Natural killer cell (primary cell): Measurements from ENCODE around the gene ABL1. TPM values are rescaled to one million over a fixed set of nuclear protein-coding genes. Genes with fewer than 3 reads are reported as not detected.

Experiments
- ATAC-seq, 3 donors: fragments of 150-1000 bp in 2 of 3; fragments of 200-7000 bp in 1 of 3; cut with Tn5 transposase; 1 replicate in 1 of 3; 2 replicates in 2 of 3; pipeline ENCODE4 v1.10.0; 2021; ENCODE audit warnings: mild to moderate bottlenecking in 2 of 3, moderate library complexity in 2 of 3
- DNase-seq, 2 donors: peaks; one replicate each; pipeline versions ENCODE4 v3.0.0 to v3.0.0-alpha.2; 2013 to 2021; ENCODE audit warnings: mixed read lengths in 1 of 2
- H3K27ac ChIP-seq: one replicate; pipeline ENCODE4 v1.5.1; 2013; ENCODE audit warnings: mild to moderate bottlenecking, low read length
- H3K27me3 ChIP-seq: one replicate; pipeline ENCODE4 v1.6.1; 2013; ENCODE audit warnings: low read length; ENCODE audit not compliant: control insufficient read depth, insufficient read depth
- H3K36me3 ChIP-seq: one replicate; pipeline ENCODE4 v1.6.1; 2013; ENCODE audit warnings: low read length; ENCODE audit not compliant: control insufficient read depth, insufficient read depth
- H3K4me1 ChIP-seq: one replicate; pipeline ENCODE4 v1.6.1; 2013; ENCODE audit warnings: low read length; ENCODE audit not compliant: control insufficient read depth, insufficient read depth
- H3K4me3 ChIP-seq: one replicate; pipeline ENCODE4 v1.5.1; 2013; ENCODE audit warnings: low read length
- H3K9me3 ChIP-seq: one replicate; pipeline ENCODE4 v1.6.1; 2013; ENCODE audit warnings: low read length; ENCODE audit not compliant: control insufficient read depth, insufficient read depth
- H3K27ac Mint-ChIP-seq, 2 donors: one replicate each; pipeline ENCODE4 v1.8.0; 2022; ENCODE audit warnings: mild to moderate bottlenecking in 2 of 2, mixed read lengths in 2 of 2, moderate library complexity in 1 of 2
- H3K27me3 Mint-ChIP-seq, 2 donors: one replicate each; pipeline ENCODE4 v1.8.0; 2022; ENCODE audit warnings: low read depth in 2 of 2, mixed read lengths in 2 of 2
- H3K36me3 Mint-ChIP-seq: one replicate; pipeline ENCODE4 v1.8.0; 2022; ENCODE audit warnings: mixed read lengths
- H3K4me1 Mint-ChIP-seq, 2 donors: one replicate each; pipeline ENCODE4 v1.8.0; 2022; ENCODE audit warnings: mixed read lengths in 2 of 2
- H3K4me3 Mint-ChIP-seq: one replicate; pipeline ENCODE4 v1.8.0; 2022; ENCODE audit warnings: mild to moderate bottlenecking, moderate library complexity, mixed read lengths
- H3K9me3 Mint-ChIP-seq, 2 donors: one replicate each; pipeline ENCODE4 v1.8.0; 2022; ENCODE audit warnings: mixed read lengths in 2 of 2
- WGBS: methylation state at CpG from one replicate; pipeline ENCODE4 v1.1.7; 2013; ENCODE audit warnings: missing lambda C conversion rate; ENCODE audit not compliant: insufficient coverage; 5-methylcytosine and 5-hydroxymethylcytosine counted together
- intact Hi-C: fragments of 100-400 bp; cut with micrococcal nuclease; formaldehyde crosslinking; loops from one replicate; pipeline ENCODE4 v1.14.2; 2022
- total RNA-seq, 4 donors: library from RNA; stranded (reverse); fragments of 120-200 nt in 1 of 4; gene quantifications; one replicate each; pipeline versions ENCODE4 v1.2.3 to v1.2.4, GENCODE V29; 2013 to 2022
- TF ChIP-seq, protein P1 (sequence below): fragments of 200-600 bp; IDR thresholded peaks from one replicate; pipeline ENCODE4 v1.8.0; 2022; ENCODE audit warnings: antibody characterized with exemption

The ABL1 gene
- total RNA-seq, 3 donors from 2014 or later (not counting 1 experiment from before 2014, with no cell fraction given): 49.7 to 65.6 (median 53.8) TPM

DNA sequence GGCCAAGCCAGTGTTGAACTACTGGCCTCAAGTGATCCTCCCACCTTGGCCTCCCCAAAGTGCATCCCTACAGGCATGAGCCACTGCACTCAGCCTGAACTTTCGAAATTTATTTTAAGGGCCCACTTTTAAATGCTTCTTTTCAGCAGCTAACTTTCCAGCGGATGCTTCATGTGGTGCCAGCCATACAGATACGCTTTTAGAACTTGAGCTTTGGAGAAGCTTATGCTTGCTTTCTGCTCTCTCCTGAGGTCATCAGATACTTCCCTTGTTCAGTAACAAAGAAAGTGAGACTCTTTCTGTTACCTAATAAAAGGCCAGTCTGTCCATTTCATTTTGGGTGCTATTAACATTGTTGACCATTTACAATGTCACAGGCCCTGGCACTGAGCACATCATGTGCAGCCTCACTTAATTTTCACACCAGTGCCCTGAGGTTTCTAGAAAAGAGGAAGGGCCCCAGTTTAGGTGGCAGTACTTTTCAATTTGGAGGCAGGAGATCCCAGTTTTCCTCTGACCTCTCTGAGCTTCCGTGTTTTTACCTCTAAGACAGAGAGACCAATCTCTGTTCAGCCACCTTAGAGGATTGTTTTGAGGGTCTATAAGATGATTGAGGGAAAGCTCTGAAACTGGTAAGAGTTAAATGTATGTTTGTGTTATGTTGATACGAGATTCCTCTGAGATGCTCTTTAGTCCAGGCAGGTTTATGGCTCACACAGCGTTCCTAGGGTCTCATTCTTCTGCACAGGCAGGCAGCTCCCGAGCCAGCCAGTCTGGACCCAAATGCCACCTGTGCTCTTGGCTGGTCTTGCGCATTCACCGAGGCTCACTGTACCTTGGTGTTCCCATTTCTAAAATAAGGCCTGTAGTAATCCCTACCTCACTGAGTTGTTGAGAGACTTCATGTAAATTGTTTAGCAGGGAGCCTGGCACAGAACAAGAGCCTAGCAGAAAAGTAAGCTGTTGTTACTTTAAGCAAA is 4.4 kb downstream of the ABL1 start:
- Mint-ChIP-seq H3K4me1 (peaks cover 57 to 58% of the 10 kb centered on the region in 2 donors), H3K27ac (no peak overlapping the region), H3K36me3 (no peaks in the 10 kb centered on the region), H3K4me3 (no peak overlapping the region), H3K27me3 (no peaks in the 10 kb centered on the region), H3K9me3 (no peaks in the 10 kb centered on the region)
- 89% methylated on average over 9 of the region's 9 CpGs for WGBS
- Histone ChIP-seq H3K27ac (no peak overlapping the region), H3K27me3 (no peaks in the 10 kb centered on the region), H3K9me3 (no peaks in the 10 kb centered on the region), H3K36me3 (no peaks in the 10 kb centered on the region), H3K4me3 (no peak overlapping the region), H3K4me1 (peaks cover 14% of the 10 kb centered on the region)
- intact Hi-C loops: no loop called here
- DNase-seq (no peak), ATAC-seq (no peak)
- TF ChIP-seq, protein P1, sequence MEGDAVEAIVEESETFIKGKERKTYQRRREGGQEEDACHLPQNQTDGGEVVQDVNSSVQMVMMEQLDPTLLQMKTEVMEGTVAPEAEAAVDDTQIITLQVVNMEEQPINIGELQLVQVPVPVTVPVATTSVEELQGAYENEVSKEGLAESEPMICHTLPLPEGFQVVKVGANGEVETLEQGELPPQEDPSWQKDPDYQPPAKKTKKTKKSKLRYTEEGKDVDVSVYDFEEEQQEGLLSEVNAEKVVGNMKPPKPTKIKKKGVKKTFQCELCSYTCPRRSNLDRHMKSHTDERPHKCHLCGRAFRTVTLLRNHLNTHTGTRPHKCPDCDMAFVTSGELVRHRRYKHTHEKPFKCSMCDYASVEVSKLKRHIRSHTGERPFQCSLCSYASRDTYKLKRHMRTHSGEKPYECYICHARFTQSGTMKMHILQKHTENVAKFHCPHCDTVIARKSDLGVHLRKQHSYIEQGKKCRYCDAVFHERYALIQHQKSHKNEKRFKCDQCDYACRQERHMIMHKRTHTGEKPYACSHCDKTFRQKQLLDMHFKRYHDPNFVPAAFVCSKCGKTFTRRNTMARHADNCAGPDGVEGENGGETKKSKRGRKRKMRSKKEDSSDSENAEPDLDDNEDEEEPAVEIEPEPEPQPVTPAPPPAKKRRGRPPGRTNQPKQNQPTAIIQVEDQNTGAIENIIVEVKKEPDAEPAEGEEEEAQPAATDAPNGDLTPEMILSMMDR: no peak

DNA sequence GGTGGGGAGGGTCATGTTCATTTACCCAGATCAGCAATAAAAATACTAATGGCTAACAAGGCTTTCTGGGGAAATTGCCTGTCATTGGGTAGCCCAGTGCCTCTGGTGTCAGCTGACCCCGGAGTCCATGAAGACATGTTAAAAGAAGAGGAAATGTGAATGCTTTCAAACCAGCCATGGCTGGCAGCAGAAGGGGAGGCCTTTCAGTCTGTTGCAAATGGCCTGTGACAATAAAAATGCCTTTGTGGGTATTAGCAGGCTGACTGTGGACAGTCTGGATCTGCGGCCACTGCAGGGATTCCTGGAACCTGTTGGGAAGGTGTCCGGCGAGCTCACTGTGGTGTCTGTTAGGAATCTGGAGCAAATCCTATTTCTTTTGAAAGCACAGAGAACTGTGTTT is 7.5 kb downstream of the ABL1 start:
- intact Hi-C loops: no loop called here
- no peak for ATAC-seq
- H3K9me3 Mint-ChIP-seq: no peaks in the 10 kb centered on the region
- TF ChIP-seq, protein P1: no peak
- H3K27ac Mint-ChIP-seq: no peak overlapping the region
- H3K27me3 ChIP-seq: no peaks in the 10 kb centered on the region
- no peak overlapping the region for H3K27ac ChIP-seq
- no peaks in the 10 kb centered on the region for H3K9me3 ChIP-seq
- no peak overlapping the region for H3K4me3 ChIP-seq
- no peaks in the 10 kb centered on the region for H3K36me3 Mint-ChIP-seq
- H3K4me1 ChIP-seq: no peaks in the 10 kb centered on the region
- no peaks in the 10 kb centered on the region for H3K27me3 Mint-ChIP-seq
- peaks cover 38 to 42% of the 10 kb centered on the region in 2 donors for H3K4me1 Mint-ChIP-seq
- H3K4me3 Mint-ChIP-seq: no peak overlapping the region
- no peaks in the 10 kb centered on the region for H3K36me3 ChIP-seq
- no peak for DNase-seq
- whole genome bisulfite sequencing: 87% methylated on average over 4 of the region's 4 CpGs

DNA sequence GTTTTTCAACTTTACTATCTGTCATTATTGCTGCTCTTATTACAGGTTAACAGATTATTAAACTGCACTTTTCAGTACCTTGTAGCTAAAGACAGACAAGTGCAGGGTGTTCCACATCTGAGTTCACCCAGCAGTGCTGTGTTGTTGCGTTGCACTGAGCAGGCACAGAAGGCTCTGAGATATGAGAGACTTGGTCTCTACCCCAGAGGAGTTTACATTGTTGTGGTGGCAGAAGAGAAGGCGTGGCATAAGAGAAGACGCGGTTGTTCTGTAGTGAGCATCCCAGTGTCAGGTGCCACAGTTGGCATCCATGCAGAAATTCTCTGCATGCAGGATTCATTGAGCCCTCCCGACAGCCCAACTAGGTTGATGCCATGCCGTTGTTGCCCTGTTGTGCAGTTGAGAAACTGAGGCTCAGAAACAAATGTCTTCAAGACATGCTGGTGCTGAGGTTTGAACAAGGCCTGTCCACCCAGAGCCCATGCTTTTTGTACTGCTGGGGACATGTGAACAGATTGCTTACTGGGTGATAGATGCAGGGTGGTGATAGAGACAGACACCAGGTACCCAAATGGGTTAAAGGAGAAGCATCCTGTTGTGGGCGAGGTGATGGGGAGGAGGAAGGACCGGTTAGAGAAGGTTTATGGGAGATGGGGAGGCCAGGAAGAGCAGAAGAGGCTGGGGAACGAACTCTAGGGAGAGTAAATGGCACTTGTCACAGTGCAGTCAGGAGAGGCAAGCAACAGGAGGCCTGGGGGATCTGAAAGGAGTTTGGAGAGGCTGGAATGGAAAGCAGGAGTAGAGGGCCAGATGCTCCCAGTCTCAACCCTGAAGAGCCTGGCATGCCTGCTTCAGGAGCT is 8.2 kb downstream of the ABL1 start:
- H3K4me1 Mint-ChIP-seq: peaks cover 35 to 46% of the 10 kb centered on the region in 2 donors
- Histone ChIP-seq H3K27me3 (no peaks in the 10 kb centered on the region), H3K36me3 (no peaks in the 10 kb centered on the region), H3K4me3 (no peak overlapping the region), H3K4me1 (no peaks in the 10 kb centered on the region), H3K9me3 (no peaks in the 10 kb centered on the region), H3K27ac (no peak overlapping the region)
- intact Hi-C loops: no loop called here
- 90% methylated on average over 9 of the region's 9 CpGs for WGBS
- DNase-seq: no peak
- H3K4me3 Mint-ChIP-seq: no peak overlapping the region
- no peaks in the 10 kb centered on the region for H3K36me3 Mint-ChIP-seq
- no peaks in the 10 kb centered on the region for H3K27me3 Mint-ChIP-seq
- peak in 1 of 3 donors; percentile 15 for ATAC-seq
- TF ChIP-seq, protein P1: no peak
- H3K9me3 Mint-ChIP-seq: no peaks in the 10 kb centered on the region
- H3K27ac Mint-ChIP-seq: peak overlapping the region in 1 of 2 donors; percentile 0
